ENCODE measurements around the gene CUEDC2. TPM values are rescaled to one million over a fixed set of nuclear protein-coding genes. Genes with fewer than 3 reads are reported as not detected.

The CUEDC2 gene
- total RNA-seq, 1 donor = 16.0 TPM

DNA sequence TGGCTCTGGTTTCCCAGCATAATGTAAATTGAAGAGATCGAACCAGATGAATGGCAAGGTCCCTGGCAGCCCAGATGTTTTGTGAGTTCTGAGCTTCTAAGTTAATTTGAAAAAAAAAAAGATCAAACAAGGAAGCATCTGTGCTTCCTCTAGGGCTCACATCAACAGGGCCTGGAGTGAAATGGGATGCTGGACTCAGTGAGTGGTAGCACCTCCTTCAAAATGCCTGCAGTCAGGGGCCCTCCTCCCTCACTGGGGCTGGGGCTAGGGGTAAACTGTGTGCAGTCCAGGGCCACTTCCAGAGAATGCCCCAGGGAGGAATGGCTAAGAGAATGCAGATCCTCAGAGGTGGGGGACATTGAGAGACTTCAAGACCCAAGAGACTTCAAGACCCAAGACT lies 6.0 kb upstream of the CUEDC2 start:
- Histone ChIP-seq H3K4me1 (ENCODE audit: insufficient read depth, low read length) (peaks cover 34% of the 10 kb centered on the region), H3K9me3 (ENCODE audit: low read depth, low read length) (no peaks in the 10 kb centered on the region), H3K27me3 (ENCODE audit: insufficient read depth, low read length) (no peaks in the 10 kb centered on the region), H3K4me3 (ENCODE audit: low read length) (no peak overlapping the region)

- Histone ChIP-seq H3K4me1 (ENCODE audit: insufficient read depth, low read length) (peaks cover 41% of the 10 kb centered on the region), H3K27me3 (ENCODE audit: insufficient read depth, low read length) (no peaks in the 10 kb centered on the region), H3K4me3 (ENCODE audit: low read length) (no peak overlapping the region), H3K9me3 (ENCODE audit: low read depth, low read length) (no peaks in the 10 kb centered on the region)
These were observed 5.1 kb upstream of the CUEDC2 start for GRCh38 chr10:102437515-102437914.

DNA sequence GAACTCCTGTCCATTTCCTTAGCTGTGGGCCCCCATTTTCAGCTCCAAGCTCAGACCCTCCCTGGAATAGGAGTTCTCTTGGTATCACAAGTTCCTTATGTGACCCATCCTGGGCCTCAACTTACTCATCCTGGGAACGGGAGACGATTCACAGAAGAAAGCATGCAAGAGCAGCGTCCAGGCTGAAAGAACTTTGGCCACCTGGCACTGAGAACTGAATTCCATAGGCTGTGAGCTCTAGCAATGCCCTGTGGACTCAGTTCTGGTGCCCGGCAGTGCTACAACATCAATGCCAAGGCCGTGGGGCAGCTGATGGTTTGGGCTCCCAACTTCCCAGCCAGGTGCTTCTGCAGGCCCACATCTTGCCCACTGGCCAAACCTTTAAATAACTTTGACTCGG lies 3.9 kb upstream of the CUEDC2 start:
- H3K4me1 ChIP-seq (ENCODE audit: insufficient read depth, low read length) = peaks cover 50% of the 10 kb centered on the region
- no peaks in the 10 kb centered on the region for H3K27me3 ChIP-seq (ENCODE audit: insufficient read depth, low read length)
- no peaks in the 10 kb centered on the region for H3K9me3 ChIP-seq (ENCODE audit: low read depth, low read length)
- H3K4me3 ChIP-seq (ENCODE audit: low read length) = peak overlapping the region; percentile 23

GRCh38 chr10:102435529-102436233 lies 3.3 kb upstream of the CUEDC2 start:
- Histone ChIP-seq H3K27me3 (ENCODE audit: insufficient read depth, low read length) (no peaks in the 10 kb centered on the region), H3K9me3 (ENCODE audit: low read depth, low read length) (no peaks in the 10 kb centered on the region), H3K4me1 (ENCODE audit: insufficient read depth, low read length) (peaks cover 51% of the 10 kb centered on the region), H3K4me3 (ENCODE audit: low read length) (peak overlapping the region; percentile 35)

DNA sequence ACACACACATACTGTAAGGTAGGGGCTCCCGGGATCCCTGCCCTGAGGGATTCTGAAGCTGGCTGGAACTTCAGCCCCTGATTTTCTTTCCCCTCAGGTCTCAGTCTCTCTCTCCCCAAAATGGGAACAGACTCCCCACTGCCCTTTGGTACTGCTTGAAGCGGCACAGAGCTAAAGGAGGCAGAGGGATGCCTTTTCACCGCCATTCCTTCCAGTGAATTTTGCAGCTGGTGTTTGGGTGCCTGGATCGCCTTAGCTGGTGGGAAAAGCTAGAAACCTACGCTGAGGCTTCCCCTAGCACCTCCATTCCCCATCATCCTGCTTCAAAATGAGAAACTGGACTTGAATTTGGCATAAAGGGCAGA lies 2.7 kb upstream of the CUEDC2 start:
- Histone ChIP-seq H3K4me3 (ENCODE audit: low read length) (no peak overlapping the region), H3K9me3 (ENCODE audit: low read depth, low read length) (no peaks in the 10 kb centered on the region), H3K27me3 (ENCODE audit: insufficient read depth, low read length) (no peaks in the 10 kb centered on the region), H3K4me1 (ENCODE audit: insufficient read depth, low read length) (peaks cover 51% of the 10 kb centered on the region)

DNA sequence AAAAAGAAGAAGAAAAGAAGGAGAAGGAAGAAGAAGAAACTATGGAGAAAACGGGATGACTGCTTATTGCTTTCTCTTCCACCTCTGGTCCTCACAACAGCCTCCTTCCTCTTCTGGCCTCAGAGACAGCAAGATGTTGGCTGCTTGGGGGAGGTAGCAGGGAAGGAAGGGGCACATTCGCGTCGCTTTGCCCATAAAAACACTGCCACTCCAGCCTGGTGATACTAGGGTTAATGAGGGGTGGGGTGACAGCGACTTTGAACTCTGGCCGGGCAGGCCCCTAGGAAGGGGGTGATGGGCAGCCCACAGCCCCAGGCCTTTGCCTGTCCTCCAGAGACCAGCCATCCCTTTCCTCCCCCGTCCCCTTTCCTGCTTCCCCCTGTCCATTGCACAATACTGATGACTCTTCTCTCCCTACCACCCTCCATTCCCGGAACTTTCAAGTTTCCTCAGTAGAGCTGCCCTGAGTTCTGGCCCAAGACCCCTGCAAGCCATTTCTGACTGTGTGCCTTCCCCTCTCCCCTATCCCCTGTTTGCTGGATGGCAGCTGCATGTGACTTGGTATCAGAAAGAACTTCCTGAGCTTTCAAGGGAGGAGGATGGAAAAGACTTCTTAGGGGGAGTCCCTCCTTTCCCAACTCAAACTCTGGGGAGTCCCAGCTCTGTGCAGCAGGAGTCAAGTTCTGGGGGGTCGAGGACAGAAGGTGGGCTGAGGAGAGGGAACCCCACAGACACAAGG lies 2.2 kb upstream of the CUEDC2 start:
- no peaks in the 10 kb centered on the region for H3K9me3 ChIP-seq (ENCODE audit: low read depth, low read length)
- no peak overlapping the region for H3K4me3 ChIP-seq (ENCODE audit: low read length)
- H3K27me3 ChIP-seq (ENCODE audit: insufficient read depth, low read length) = no peaks in the 10 kb centered on the region
- peaks cover 51% of the 10 kb centered on the region for H3K4me1 ChIP-seq (ENCODE audit: insufficient read depth, low read length)

- Histone ChIP-seq H3K4me1 (ENCODE audit: insufficient read depth, low read length) (peaks cover 51% of the 10 kb centered on the region), H3K4me3 (ENCODE audit: low read length) (no peak overlapping the region), H3K9me3 (ENCODE audit: low read depth, low read length) (no peaks in the 10 kb centered on the region), H3K27me3 (ENCODE audit: insufficient read depth, low read length) (no peaks in the 10 kb centered on the region)
These were observed 1.3 kb upstream of the CUEDC2 start for GRCh38 chr10:102433619-102434046.

DNA sequence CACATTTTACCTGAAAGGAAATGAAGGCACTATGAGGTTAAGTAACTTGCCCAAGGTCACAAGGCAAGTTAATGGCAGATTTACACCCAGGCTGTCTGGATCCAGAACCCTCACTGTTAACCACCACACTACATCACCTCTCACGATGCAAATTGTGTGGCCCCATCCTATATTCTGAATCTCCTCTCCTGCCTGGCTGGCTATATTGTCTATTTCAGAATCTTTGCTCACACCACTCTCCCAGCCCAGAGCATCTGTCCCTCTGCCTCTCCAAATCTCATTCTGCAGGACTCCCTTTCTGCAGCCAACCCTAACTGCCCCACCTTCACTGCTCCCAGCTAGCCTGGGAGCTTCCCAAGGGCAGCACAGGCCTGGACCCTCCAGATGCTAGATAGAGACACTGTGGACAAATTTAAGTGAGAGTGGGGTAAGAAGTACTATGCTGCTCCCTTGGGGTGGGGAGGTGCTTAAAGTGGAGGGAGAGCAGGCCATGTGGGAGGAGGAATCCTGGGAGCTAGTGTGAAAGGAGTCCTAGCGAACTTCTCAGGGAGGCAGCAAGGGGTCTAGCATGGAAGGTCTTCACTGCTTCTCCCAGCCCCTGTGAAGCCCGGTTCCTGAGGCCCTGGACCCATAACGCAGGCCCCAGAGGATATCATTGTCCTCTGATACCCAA lies 786 bp downstream of the CUEDC2 start:
- Histone ChIP-seq H3K4me3 (ENCODE audit: low read length) (peak overlapping the region; percentile 76), H3K27me3 (ENCODE audit: insufficient read depth, low read length) (no peaks in the 10 kb centered on the region), H3K9me3 (ENCODE audit: low read depth, low read length) (no peaks in the 10 kb centered on the region), H3K4me1 (ENCODE audit: insufficient read depth, low read length) (peaks cover 47% of the 10 kb centered on the region)

GRCh38 chr10:102429468-102429867 lies 2.9 kb downstream of the CUEDC2 start:
- no peak overlapping the region for H3K4me3 ChIP-seq (ENCODE audit: low read length)
- H3K9me3 ChIP-seq (ENCODE audit: low read depth, low read length) = no peaks in the 10 kb centered on the region
- peaks cover 27% of the 10 kb centered on the region for H3K4me1 ChIP-seq (ENCODE audit: insufficient read depth, low read length)
- H3K27me3 ChIP-seq (ENCODE audit: insufficient read depth, low read length) = no peaks in the 10 kb centered on the region

- Histone ChIP-seq H3K4me3 (ENCODE audit: low read length) (no peak overlapping the region), H3K4me1 (ENCODE audit: insufficient read depth, low read length) (peaks cover 22% of the 10 kb centered on the region), H3K27me3 (ENCODE audit: insufficient read depth, low read length) (no peaks in the 10 kb centered on the region), H3K9me3 (ENCODE audit: low read depth, low read length) (no peaks in the 10 kb centered on the region)
These were observed 5.5 kb downstream of the CUEDC2 start for GRCh38 chr10:102426803-102427287.

- peaks cover 20% of the 10 kb centered on the region for H3K4me1 ChIP-seq (ENCODE audit: insufficient read depth, low read length)
- no peaks in the 10 kb centered on the region for H3K27me3 ChIP-seq (ENCODE audit: insufficient read depth, low read length)
- H3K4me3 ChIP-seq (ENCODE audit: low read length) = no peak overlapping the region
- H3K9me3 ChIP-seq (ENCODE audit: low read depth, low read length) = no peaks in the 10 kb centered on the region
These were observed 6.9 kb downstream of the CUEDC2 start for GRCh38 chr10:102425444-102425843.

DNA sequence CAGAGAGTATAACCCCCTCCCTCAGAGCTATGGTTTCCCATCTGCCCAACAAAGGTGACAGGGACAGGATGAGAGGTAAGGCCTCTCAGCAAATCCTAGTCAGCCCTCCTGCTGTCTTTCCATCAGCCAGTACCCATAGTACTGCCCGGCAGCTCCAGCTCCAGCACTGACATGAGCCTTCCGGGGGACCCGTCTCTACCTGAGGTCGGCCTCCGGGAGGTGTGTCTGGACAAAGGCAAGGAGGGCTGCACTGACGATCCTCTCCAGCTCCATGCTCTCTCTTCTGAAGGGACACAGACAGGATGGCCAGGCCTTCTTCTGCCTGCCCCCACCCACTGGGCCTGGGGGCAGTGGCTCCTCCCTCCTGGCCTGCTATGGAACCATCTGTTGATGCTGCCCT lies 7.5 kb downstream of the CUEDC2 start:
- no peaks in the 10 kb centered on the region for H3K27me3 ChIP-seq (ENCODE audit: insufficient read depth, low read length)
- no peaks in the 10 kb centered on the region for H3K9me3 ChIP-seq (ENCODE audit: low read depth, low read length)
- peaks cover 26% of the 10 kb centered on the region for H3K4me1 ChIP-seq (ENCODE audit: insufficient read depth, low read length)
- no peak overlapping the region for H3K4me3 ChIP-seq (ENCODE audit: low read length)

DNA sequence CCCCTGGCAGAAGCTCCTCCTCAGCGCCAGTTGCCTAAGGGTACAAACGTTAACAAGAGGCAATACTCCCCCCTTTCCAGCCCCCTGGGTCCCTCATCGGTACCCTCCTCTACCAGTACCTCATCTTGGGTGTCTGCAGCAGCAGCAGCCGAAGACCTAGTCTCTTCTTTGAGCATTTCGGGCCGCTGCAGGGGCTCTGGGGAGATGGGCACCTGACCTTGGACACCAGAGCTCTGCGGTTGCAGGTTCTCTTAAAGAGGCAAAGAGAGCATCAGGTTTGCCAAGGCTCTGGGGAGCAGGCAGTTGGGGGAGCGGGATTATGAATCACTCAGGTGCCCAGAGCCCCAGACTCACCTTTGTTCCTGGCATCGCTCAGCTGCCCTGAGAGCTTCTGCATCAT lies 8.2 kb downstream of the CUEDC2 start:
- Histone ChIP-seq H3K9me3 (ENCODE audit: low read depth, low read length) (no peaks in the 10 kb centered on the region), H3K4me1 (ENCODE audit: insufficient read depth, low read length) (peaks cover 33% of the 10 kb centered on the region), H3K4me3 (ENCODE audit: low read length) (no peak overlapping the region), H3K27me3 (ENCODE audit: insufficient read depth, low read length) (peaks cover 1% of the 10 kb centered on the region)

- H3K27me3 ChIP-seq (ENCODE audit: insufficient read depth, low read length) = peaks cover 6% of the 10 kb centered on the region
- H3K4me3 ChIP-seq (ENCODE audit: low read length) = no peak overlapping the region
- H3K9me3 ChIP-seq (ENCODE audit: low read depth, low read length) = no peaks in the 10 kb centered on the region
- H3K4me1 ChIP-seq (ENCODE audit: insufficient read depth, low read length) = peaks cover 36% of the 10 kb centered on the region
These were observed 8.9 kb downstream of the CUEDC2 start for GRCh38 chr10:102423372-102423968.

- Histone ChIP-seq H3K27me3 (ENCODE audit: insufficient read depth, low read length) (peaks cover 14% of the 10 kb centered on the region), H3K4me3 (ENCODE audit: low read length) (peak overlapping the region; percentile 54), H3K9me3 (ENCODE audit: low read depth, low read length) (no peaks in the 10 kb centered on the region), H3K4me1 (ENCODE audit: insufficient read depth, low read length) (peaks cover 36% of the 10 kb centered on the region)
These were observed 9.7 kb downstream of the CUEDC2 start for GRCh38 chr10:102422545-102423129.
